Activated T-helper 17 cell treated with anti-CD3 and anti-CD28 coated beads, Interleukin-2, amount 50 U/mL, for 72 hours (primary cell): Measurements from ENCODE around the gene PRR35. TPM values are rescaled to one million over a fixed set of nuclear protein-coding genes. Genes with fewer than 3 reads are reported as not detected.

Source experiments
- total RNA-seq, 2 donors: library from RNA; stranded (reverse); gene quantifications; one replicate each; pipeline ENCODE4 v1.2.3, GENCODE V29; 2022

The PRR35 gene
- total RNA-seq, 2 donors from 2014 or later, result not detected

Other genes starting within 250 kb of the PRR35 start
- 10 to 100 TPM; 16.2 to 18.4 TPM for gene AXIN1, start 207.7 kb upstream of the PRR35 start, total RNA-seq
- gene MRPL28, start 189.9 kb upstream of the PRR35 start, total RNA-seq, result 10 to 100 TPM; 63.4 to 86.2 TPM
- 10 to 100 TPM; 25.6 to 26.1 TPM for gene PGAP6, start 178.4 kb upstream of the PRR35 start, total RNA-seq
- gene NME4, start 163.2 kb upstream of the PRR35 start, total RNA-seq, result 10 to 100 TPM; 21.8 to 41.9 TPM
- 10 to 100 TPM; 12.0 to 12.7 TPM for gene DECR2, start 158.5 kb upstream of the PRR35 start, total RNA-seq
- gene RAB11FIP3, start 134.7 kb upstream of the PRR35 start, total RNA-seq, result 10 to 100 TPM; 26.9 to 28.3 TPM
- gene CAPN15, start 32.7 kb upstream of the PRR35 start, total RNA-seq, result 100 to 1,000 TPM in 1 of 2 donors, 10 to 100 TPM in 1; 61.1 to 117 TPM
- gene NHLRC4, start 6.6 kb downstream of the PRR35 start, total RNA-seq, result 1 to 10 TPM in 1 of 2 donors, under 1 TPM in 1; 0.80 to 1.1 TPM
- gene PIGQ, start 9.6 kb downstream of the PRR35 start, total RNA-seq, result 10 to 100 TPM; 28.0 to 34.2 TPM
- 10 to 100 TPM; 12.9 TPM for gene RAB40C, start 29.7 kb downstream of the PRR35 start, total RNA-seq
- under 1 TPM; 0.45 to 0.53 TPM for gene WFIKKN1, start 70.6 kb downstream of the PRR35 start, total RNA-seq
- 100 to 1,000 TPM in 1 of 2 donors, 10 to 100 TPM in 1; 87.4 to 115 TPM for gene METTL26, start 75.9 kb downstream of the PRR35 start, total RNA-seq
- gene MCRIP2, start 81.4 kb downstream of the PRR35 start, total RNA-seq, result 10 to 100 TPM; 29.2 to 54.5 TPM
- 10 to 100 TPM; 50.7 to 93.9 TPM for gene WDR90, start 89.0 kb downstream of the PRR35 start, total RNA-seq
- 100 to 1,000 TPM; 134 to 149 TPM for gene RHOT2, start 107.7 kb downstream of the PRR35 start, total RNA-seq
- 1 to 10 TPM; 2.9 to 5.4 TPM for gene RHBDL1, start 115.3 kb downstream of the PRR35 start, total RNA-seq
- 10 to 100 TPM; 47.5 to 98.2 TPM for gene STUB1, start 120.0 kb downstream of the PRR35 start, total RNA-seq
- gene JMJD8, start 123.9 kb downstream of the PRR35 start, total RNA-seq, result 10 to 100 TPM; 16.8 to 26.8 TPM
- gene WDR24, start 130.0 kb downstream of the PRR35 start, total RNA-seq, result 10 to 100 TPM; 15.6 to 18.7 TPM
- gene FBXL16, start 145.4 kb downstream of the PRR35 start, total RNA-seq, result 10 to 100 TPM in 1 of 2 donors, 1 to 10 TPM in 1; 6.4 to 23.6 TPM
- gene METRN, start 154.7 kb downstream of the PRR35 start, total RNA-seq, result 1 to 10 TPM; 4.5 to 8.4 TPM
- gene ANTKMT, start 160.8 kb downstream of the PRR35 start, total RNA-seq, result 10 to 100 TPM; 13.5 to 22.4 TPM
- gene CCDC78, start 166.0 kb downstream of the PRR35 start, total RNA-seq, result 1 to 10 TPM; 4.3 to 4.4 TPM
- gene HAGHL, start 166.7 kb downstream of the PRR35 start, total RNA-seq, result 10 to 100 TPM in 1 of 2 donors, 1 to 10 TPM in 1; 9.2 to 14.0 TPM
- gene CIAO3, start 180.6 kb downstream of the PRR35 start, total RNA-seq, result 10 to 100 TPM; 39.2 to 47.1 TPM
- not detected for gene MSLN, start 200.3 kb downstream of the PRR35 start, total RNA-seq
- gene RPUSD1, start 228.0 kb downstream of the PRR35 start, total RNA-seq, result 10 to 100 TPM; 13.2 to 40.6 TPM
- gene CHTF18, start 228.2 kb downstream of the PRR35 start, total RNA-seq, result 10 to 100 TPM; 65.4 to 87.1 TPM
- not detected for gene GNG13, start 240.3 kb downstream of the PRR35 start, total RNA-seq